Measurements from ENCODE around the gene GPR6. TPM values are rescaled to one million over a fixed set of nuclear protein-coding genes. Genes with fewer than 3 reads are reported as not detected.

GPR6 gene
- total RNA-seq, 2 donors from 2014 or later, result not detected

- H3K27me3 ChIP-seq (replicated peaks; ENCODE audit: insufficient read depth), result no peaks in the 10 kb centered on the region
- no peak overlapping the region for H3K4me3 ChIP-seq
- H3K4me1 ChIP-seq (ENCODE audit: control insufficient read depth in 1 of 2, low read depth in 2 of 2), result no peaks in the 10 kb centered on the region
- no peaks in the 10 kb centered on the region for H3K36me3 ChIP-seq
- DNase-seq (ENCODE audit: low spot score) (no peak), ATAC-seq (ENCODE audit: insufficient number of reproducible peaks, low FRiP score, low read depth) (no peak)
- no peak overlapping the region for H3K27ac ChIP-seq
- TF ChIP-seq CTCF (IDR thresholded peaks at IDR 0.05), result no peak
- H3K9me3 ChIP-seq, result no peaks in the 10 kb centered on the region
Observed at GRCh38 chr6:109979033-109979921, 1.2 kb downstream of the GPR6 start.

GRCh38 chr6:109984410-109984809, 6.3 kb downstream of the GPR6 start:
- no peaks in the 10 kb centered on the region for H3K36me3 ChIP-seq
- no peak for DNase-seq (ENCODE audit: low spot score)

GRCh38 chr6:109987196-109987595, 9.1 kb downstream of the GPR6 start:
- no peak overlapping the region for H3K27ac ChIP-seq
- ATAC-seq (ENCODE audit: insufficient number of reproducible peaks, low FRiP score, low read depth), result no peak
- TF ChIP-seq CTCF (IDR thresholded peaks at IDR 0.05), result no peak

More at GRCh38 chr6:109984410-109984809, 6.3 kb downstream of the GPR6 start:
- ATAC-seq (ENCODE audit: insufficient number of reproducible peaks, low FRiP score, low read depth), result no peak
- no peak for TF ChIP-seq CTCF (IDR thresholded peaks at IDR 0.05)
- Histone ChIP-seq H3K4me1 (ENCODE audit: control insufficient read depth in 1 of 2, low read depth in 2 of 2) (no peaks in the 10 kb centered on the region), H3K4me3 (no peak overlapping the region), H3K27ac (no peak overlapping the region), H3K27me3 (replicated peaks; ENCODE audit: insufficient read depth) (no peaks in the 10 kb centered on the region), H3K9me3 (no peaks in the 10 kb centered on the region)

GRCh38 chr6:109991201-109992101, 13.3 kb downstream of the GPR6 start:
- no peaks in the 10 kb centered on the region for H3K27me3 ChIP-seq (replicated peaks; ENCODE audit: insufficient read depth)
- H3K9me3 ChIP-seq, result no peaks in the 10 kb centered on the region
- H3K27ac ChIP-seq, result no peak overlapping the region
- no peak overlapping the region for H3K4me3 ChIP-seq
- no peaks in the 10 kb centered on the region for H3K36me3 ChIP-seq
- TF ChIP-seq CTCF (IDR thresholded peaks at IDR 0.05), result no peak
- H3K4me1 ChIP-seq (ENCODE audit: control insufficient read depth in 1 of 2, low read depth in 2 of 2), result no peaks in the 10 kb centered on the region
- DNase-seq (ENCODE audit: low spot score) (no peak), ATAC-seq (ENCODE audit: insufficient number of reproducible peaks, low FRiP score, low read depth) (no peak)

More at GRCh38 chr6:109987196-109987595, 9.1 kb downstream of the GPR6 start:
- Histone ChIP-seq H3K4me3 (no peak overlapping the region), H3K4me1 (ENCODE audit: control insufficient read depth in 1 of 2, low read depth in 2 of 2) (no peaks in the 10 kb centered on the region), H3K36me3 (no peaks in the 10 kb centered on the region), H3K27me3 (replicated peaks; ENCODE audit: insufficient read depth) (no peaks in the 10 kb centered on the region), H3K9me3 (no peaks in the 10 kb centered on the region)
- no peak for DNase-seq (ENCODE audit: low spot score)

Measured in thoracic aorta (tissue), 2 donors.